Activated B cell treated with CpG ODN at 0.5 μM for 24 hours (primary cell): Measurements from ENCODE around the gene ARL13A. TPM values are rescaled to one million over a fixed set of nuclear protein-coding genes. Genes with fewer than 3 reads are reported as not detected.

Experiments
- ATAC-seq: fragments of 200-7000 bp; cut with Tn5 transposase; one replicate; pipeline ENCODE4 v1.10.0; 2021; ENCODE audit warnings: low read depth, mild to moderate bottlenecking, moderate library complexity
- CTCF ChIA-PET: fragments of 350-600 bp; sonication (Branson Sonifier 250); formaldehyde crosslinking; loops from one replicate; lab custom pipeline; 2021; ENCODE audit warnings: antibody characterized with exemption; lab: Charles Lee
- POLR2A ChIA-PET: fragments of 350-600 bp; sonication (Branson Sonifier 250); formaldehyde crosslinking; loops from one replicate; lab custom pipeline; 2021; ENCODE audit warnings: antibody characterized with exemption; lab: Charles Lee
- DNase-seq: peaks from one replicate; pipeline ENCODE4 v3.0.0; 2022
- H3K27ac Mint-ChIP-seq: one replicate; pipeline ENCODE4 v1.8.0; 2020; ENCODE audit warnings: mixed read lengths
- H3K27me3 Mint-ChIP-seq: one replicate; pipeline ENCODE4 v1.8.0; 2021; ENCODE audit warnings: mixed read lengths
- H3K36me3 Mint-ChIP-seq: one replicate; pipeline ENCODE4 v1.8.0; 2021; ENCODE audit warnings: low read depth, mixed read lengths
- H3K4me1 Mint-ChIP-seq: one replicate; pipeline ENCODE4 v1.8.0; 2021; ENCODE audit warnings: mixed read lengths
- H3K4me3 Mint-ChIP-seq: one replicate; pipeline ENCODE4 v1.8.0; 2020; ENCODE audit warnings: mild to moderate bottlenecking, mixed read lengths
- H3K9me3 Mint-ChIP-seq: one replicate; pipeline ENCODE4 v1.8.0; 2020; ENCODE audit warnings: mixed read lengths
- intact Hi-C: fragments of 100-400 bp; cut with micrococcal nuclease; formaldehyde crosslinking; loops from one replicate; pipeline ENCODE4 v1.15.1; 2024
- total RNA-seq: library from RNA; stranded (reverse); gene quantifications from 2 replicates; pipeline ENCODE4 v1.2.3, GENCODE V29; 2022
- TF ChIP-seq, protein P1 (sequence below): fragments of 200-600 bp; IDR thresholded peaks from one replicate; pipeline ENCODE4 v1.8.0; 2022; ENCODE audit warnings: antibody characterized with exemption, mild to moderate bottlenecking

Gene ARL13A
- total RNA-seq, 1 donor from 2014 or later = not detected

DNA sequence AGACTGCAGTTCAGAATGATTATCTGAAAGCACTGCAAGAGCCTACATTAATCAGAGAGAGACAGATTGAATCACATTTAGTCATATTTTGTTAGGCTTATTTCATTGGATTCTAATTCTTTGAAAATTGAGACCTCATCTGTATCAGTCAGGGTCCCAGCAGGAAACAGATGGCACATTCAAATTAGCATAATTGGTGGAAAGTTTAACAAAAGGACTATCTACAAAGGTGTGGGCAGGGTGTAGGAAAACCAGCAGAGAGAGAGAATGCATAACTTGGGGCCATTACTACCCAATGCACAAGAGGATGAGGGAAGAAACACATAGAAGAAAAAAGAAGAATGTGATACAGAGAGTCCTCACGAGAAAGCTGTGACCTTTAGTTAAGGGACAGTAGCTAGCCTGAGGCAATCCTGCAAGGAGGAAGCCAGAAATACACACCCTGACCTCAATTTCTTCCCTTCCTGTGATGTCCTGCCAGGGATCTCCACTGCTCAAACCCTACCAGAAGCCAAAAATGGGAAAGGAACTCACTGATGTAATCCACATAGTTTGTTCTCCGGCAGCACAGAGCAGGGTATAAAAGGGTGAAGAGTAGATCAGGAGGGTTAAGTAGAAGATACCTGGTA, 23.1 kb upstream of the ARL13A start:
- no peaks in the 10 kb centered on the region for H3K4me1 Mint-ChIP-seq
- ATAC-seq (no peak), DNase-seq (no peak)
- CTCF ChIA-PET = no interaction called here
- H3K36me3 Mint-ChIP-seq = peaks cover under 1% of the 10 kb centered on the region
- intact Hi-C loops = no loop called here
- no peaks in the 10 kb centered on the region for H3K27me3 Mint-ChIP-seq
- H3K4me3 Mint-ChIP-seq = no peak overlapping the region
- POLR2A ChIA-PET = no interaction called here
- H3K27ac Mint-ChIP-seq = no peak overlapping the region
- TF ChIP-seq, protein P1, sequence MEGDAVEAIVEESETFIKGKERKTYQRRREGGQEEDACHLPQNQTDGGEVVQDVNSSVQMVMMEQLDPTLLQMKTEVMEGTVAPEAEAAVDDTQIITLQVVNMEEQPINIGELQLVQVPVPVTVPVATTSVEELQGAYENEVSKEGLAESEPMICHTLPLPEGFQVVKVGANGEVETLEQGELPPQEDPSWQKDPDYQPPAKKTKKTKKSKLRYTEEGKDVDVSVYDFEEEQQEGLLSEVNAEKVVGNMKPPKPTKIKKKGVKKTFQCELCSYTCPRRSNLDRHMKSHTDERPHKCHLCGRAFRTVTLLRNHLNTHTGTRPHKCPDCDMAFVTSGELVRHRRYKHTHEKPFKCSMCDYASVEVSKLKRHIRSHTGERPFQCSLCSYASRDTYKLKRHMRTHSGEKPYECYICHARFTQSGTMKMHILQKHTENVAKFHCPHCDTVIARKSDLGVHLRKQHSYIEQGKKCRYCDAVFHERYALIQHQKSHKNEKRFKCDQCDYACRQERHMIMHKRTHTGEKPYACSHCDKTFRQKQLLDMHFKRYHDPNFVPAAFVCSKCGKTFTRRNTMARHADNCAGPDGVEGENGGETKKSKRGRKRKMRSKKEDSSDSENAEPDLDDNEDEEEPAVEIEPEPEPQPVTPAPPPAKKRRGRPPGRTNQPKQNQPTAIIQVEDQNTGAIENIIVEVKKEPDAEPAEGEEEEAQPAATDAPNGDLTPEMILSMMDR = no peak
- H3K9me3 Mint-ChIP-seq = no peaks in the 10 kb centered on the region

- Mint-ChIP-seq H3K4me3 (no peak overlapping the region), H3K27me3 (no peaks in the 10 kb centered on the region), H3K9me3 (no peaks in the 10 kb centered on the region), H3K27ac (no peak overlapping the region), H3K4me1 (no peaks in the 10 kb centered on the region), H3K36me3 (peaks cover 1% of the 10 kb centered on the region)
- POLR2A ChIA-PET = no interaction called here
- DNase-seq (no peak), ATAC-seq (no peak)
- intact Hi-C loops = no loop called here
- CTCF ChIA-PET = no interaction called here
- TF ChIP-seq, protein P1 = no peak
Measured at GRCh38 chrX:100948557-100948956, 21.0 kb upstream of the ARL13A start.

- ChIA-PET POLR2A (no interaction called here), CTCF (no interaction called here)
- no peak for DNase-seq
- Mint-ChIP-seq H3K27me3 (no peaks in the 10 kb centered on the region), H3K4me1 (no peaks in the 10 kb centered on the region), H3K27ac (no peak overlapping the region), H3K9me3 (no peaks in the 10 kb centered on the region), H3K36me3 (no peaks in the 10 kb centered on the region), H3K4me3 (no peak overlapping the region)
- TF ChIP-seq, protein P1 = no peak
- ATAC-seq = no peak
- intact Hi-C loops = no loop called here
Measured at GRCh38 chrX:100962811-100963210, 6.7 kb upstream of the ARL13A start.

DNA sequence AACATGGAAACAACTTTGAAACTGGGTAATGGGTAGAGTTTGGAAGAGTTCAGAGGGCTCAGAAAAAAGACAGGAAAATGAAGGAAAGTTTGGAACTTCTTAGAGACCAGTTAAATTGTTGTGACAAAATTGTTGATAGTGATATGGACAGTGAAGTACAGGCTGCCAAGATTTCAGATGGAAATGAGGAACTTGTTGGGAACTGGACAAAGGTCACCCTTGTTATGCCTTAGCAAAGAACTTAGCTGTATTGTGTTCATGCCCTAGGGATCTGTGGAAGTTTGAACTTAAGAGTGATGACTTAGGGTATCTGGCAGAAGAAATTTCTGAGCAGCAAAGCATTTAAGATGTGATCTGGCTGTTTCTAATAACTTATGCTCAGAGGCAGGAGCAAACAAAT, 5.1 kb upstream of the ARL13A start:
- intact Hi-C loops = no loop called here
- TF ChIP-seq, protein P1 = no peak
- Mint-ChIP-seq H3K4me3 (no peak overlapping the region), H3K36me3 (no peaks in the 10 kb centered on the region), H3K27ac (no peak overlapping the region), H3K9me3 (no peaks in the 10 kb centered on the region), H3K27me3 (no peaks in the 10 kb centered on the region), H3K4me1 (no peaks in the 10 kb centered on the region)
- DNase-seq (no peak), ATAC-seq (no peak)
- ChIA-PET CTCF (no interaction called here), POLR2A (no interaction called here)

- ATAC-seq (no peak), DNase-seq (no peak)
- ChIA-PET POLR2A (no interaction called here), CTCF (no interaction called here)
- intact Hi-C loops = no loop called here
- H3K27me3 Mint-ChIP-seq = no peaks in the 10 kb centered on the region
- H3K27ac Mint-ChIP-seq = no peak overlapping the region
- H3K4me3 Mint-ChIP-seq = no peak overlapping the region
- TF ChIP-seq, protein P1 = no peak
- no peaks in the 10 kb centered on the region for H3K9me3 Mint-ChIP-seq
- H3K4me1 Mint-ChIP-seq = no peaks in the 10 kb centered on the region
- H3K36me3 Mint-ChIP-seq = peaks cover 5% of the 10 kb centered on the region
Measured at GRCh38 chrX:100969936-100970335, 428 bp downstream of the ARL13A start.
